Dermis microvascular lymphatic vessel endothelial cell (primary cell): ENCODE data around the gene BCCIP. TPM values are rescaled to one million over a fixed set of nuclear protein-coding genes. Genes with fewer than 3 reads are reported as not detected.

Experiments used
- DNase-seq, 2 donors: peaks; one replicate each; pipeline versions ENCODE4 v3.0.0 to v3.0.0-alpha.2; 2010; ENCODE audit warnings: low read depth in 2 of 2
- total RNA-seq: library from RNA; depleted of rRNA; stranded (reverse); fragments of >200 nt; gene quantifications from 2 replicates; pipeline ENCODE4 v1.2.1, GENCODE V29; 2014

Gene BCCIP
- 23.8 and 28.4 TPM in 2 replicates for total RNA-seq

DNA sequence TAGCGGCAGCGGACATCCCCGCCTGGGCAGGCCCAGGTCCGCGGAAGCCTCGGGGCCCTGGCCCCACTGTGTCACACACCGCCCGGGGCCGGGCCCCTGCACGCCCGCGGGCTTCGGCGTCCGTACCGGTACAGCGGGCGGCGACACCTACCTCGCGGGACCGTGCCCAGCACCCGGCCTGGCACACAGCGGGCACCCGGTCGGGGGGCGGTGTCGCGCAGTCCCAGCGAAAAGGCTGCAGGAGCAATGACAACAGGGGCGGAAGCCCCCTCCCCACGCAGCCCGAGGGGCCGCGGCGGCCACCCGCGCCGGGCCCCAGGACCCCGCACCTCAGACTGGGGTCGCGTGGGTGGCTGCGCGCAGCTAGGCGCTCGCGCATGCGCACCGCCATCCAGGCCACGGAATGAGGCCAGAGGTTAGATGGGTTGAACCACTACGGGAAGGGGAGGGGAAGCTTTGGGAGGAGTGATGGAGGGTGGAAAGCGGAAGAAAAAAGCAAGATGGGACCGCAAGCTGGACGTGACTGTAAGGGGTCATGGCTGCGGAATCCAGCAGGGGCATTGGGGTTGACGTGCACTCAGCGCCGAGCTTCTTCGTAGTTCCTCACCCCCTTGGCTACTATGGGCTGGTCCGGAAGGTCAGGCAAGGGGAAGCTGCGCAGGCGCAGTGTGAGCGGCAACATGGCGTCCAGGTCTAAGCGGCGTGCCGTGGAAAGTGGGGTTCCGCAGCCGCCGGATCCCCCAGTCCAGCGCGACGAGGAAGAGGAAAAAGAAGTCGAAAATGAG, at the start of gene BCCIP, which contains the start of gene UROS:
Gene BCCIP (plus strand): TSS at position 669 of the 785 bp plus-strand sequence. CDS start 12 bp downstream, at position 681.
Gene UROS (minus strand): TSS at position 381 of the 785 bp plus-strand sequence. CDS start 6,759 bp downstream, outside the sequence.
- peak; percentile 86 to 91 for DNase-seq

DNA sequence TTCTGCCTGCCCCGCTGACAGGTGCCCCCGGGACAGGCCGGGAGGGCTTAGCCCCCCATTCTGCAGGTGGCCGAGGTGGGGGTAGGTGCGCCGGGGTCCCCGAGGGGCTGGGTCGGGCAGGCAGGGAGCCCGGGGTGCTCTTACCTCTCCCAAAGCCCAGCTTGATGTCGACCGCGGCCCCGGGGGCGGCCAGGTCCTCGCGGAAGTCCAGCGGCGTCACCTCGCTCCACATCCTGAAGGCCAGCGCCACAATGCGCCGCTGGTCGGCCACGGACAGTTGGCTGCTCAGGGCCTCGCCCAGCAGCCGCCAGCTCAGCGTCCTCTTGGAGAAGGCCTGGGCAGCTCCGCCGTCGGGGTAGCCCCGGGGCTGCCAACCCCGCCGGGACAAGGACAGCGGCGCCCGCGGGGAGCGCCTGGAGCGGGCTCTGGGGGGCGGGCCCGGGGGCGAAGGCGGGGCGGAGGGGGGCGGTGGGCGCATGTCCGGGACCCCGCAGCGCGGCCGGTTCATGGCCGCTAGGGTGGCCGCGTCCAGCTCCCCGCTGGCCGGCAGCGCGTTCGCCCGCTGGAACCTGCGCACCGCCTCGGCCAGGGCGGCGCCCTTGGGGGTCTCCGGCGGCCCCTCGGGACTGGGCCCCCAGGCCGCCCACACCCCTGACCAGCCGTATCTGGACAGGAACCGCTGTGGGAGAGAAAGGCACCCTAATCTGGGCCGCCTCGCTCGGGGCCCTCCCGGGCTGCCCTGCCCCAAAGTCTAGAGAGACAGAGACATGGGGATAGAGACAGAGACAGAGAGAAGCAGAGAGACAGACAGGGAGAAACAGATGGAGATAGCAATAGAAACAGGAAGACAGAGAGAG, 49.4 kb upstream of the BCCIP start:
- DNase-seq: peak in 1 of 2 donors; percentile 24

DNA sequence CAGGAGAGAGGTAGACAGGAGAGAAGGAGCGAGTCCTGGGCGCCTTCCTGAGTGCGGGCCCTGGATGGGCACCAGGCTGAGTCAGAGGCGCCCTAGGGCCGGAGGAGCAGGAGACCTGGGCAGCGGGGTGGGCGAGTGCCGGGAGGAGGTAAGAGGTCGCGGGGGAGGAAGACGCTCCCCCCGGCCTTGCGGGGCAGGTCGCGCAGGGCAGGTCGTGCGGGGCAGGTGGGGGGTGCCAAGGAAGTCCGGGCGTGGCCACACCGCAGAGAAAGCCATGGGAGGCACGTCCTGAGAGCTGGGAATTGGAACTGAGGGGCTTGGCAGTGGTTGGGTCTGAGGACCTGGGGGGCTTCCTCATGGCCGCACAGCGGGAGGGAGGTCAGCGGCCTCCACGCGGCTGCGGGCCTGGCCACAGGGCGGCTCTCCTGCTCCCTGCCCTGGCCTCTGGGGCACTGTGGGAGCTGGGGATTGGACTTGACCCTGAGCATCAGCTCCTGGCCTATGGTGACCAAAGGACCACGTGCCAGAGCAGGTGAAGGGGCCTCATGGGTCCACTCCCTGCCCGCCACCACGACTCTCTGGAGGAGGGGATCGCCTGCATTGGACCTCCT, 48.7 kb upstream of the BCCIP start:
- DNase-seq: no peak

DNA sequence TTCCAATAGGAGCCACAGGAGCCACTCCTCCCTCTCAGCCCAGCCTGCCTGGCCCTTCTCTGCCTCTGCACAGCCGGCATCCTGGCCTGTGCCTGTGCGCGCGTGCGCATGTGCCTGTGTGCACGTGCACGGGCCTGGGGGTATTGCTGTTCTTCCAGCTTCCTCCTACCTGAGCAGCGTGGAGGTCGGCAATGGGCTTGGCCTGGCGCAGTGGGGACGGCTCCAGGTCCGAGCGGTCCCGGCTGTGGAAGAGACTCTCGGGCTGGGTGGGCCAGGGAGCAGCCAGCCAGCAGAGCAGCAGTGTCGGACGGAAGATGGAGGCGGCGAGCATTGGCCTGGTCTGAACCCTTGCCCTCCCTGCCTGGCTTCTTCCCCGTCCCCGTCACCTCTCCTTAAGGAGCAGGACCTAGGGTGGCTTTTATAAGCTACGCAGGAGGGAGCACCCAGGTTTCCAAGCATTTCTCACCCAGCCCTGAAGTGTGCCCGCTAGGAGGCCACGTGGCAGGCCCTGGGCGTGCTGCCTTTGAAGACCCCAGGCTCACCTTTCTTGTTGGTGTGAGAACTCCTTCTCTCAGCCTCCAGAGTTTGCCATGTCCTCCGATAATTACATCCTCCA, 47.7 kb upstream of the BCCIP start, which contains the start of gene MMP21:
Gene MMP21 (minus strand): TSS at position 331 of the 616 bp plus-strand sequence. CDS start 0 bp downstream, at position 331.
- DNase-seq: no peak

DNA sequence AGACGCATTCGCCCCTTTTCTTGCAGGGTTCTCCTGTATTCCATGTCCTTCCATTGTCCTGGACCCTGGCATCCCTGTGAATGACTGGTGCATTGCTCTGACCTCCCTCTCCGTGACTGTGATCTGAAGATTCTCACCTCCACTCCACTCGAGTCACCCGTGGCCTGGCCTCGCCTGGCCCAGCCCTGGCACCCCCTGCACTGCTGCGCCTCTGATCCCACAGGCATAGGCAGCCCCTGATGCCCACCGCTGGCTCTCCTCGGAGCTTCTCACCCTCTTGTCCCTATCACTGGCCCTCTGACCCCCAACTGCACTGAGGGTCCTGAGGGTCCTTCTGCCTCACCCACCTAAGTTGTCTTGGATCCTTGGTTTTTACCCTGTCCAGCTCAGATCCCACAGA, 45.5 kb upstream of the BCCIP start:
- DNase-seq: no peak

- DNase-seq: no peak
Observed at GRCh38 chr10:125778556-125778955, 44.8 kb upstream of the BCCIP start.

- DNase-seq: no peak
Observed at GRCh38 chr10:125779403-125780327, 43.7 kb upstream of the BCCIP start.

DNA sequence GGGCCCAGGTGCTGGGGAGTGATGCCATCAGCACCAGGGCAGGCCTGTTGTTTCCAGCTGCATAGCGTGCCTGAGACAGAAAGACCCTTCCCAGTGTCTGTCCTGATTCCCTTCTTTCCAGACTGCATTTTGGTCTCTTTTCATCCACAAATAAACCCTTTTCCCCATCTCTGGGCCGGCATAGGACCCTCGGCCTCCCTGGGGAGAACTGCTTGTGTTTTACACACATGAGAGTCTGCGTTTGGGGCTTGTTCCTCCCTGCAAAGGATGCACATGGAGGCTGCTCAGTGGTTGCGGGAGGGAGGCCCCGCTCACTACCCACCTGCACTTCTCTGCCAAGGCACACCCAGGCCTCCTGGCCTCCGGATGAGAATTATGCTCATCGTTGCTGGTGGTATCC, 42.0 kb upstream of the BCCIP start:
- DNase-seq: no peak

- DNase-seq: no peak
Observed at GRCh38 chr10:125782054-125782453, 41.3 kb upstream of the BCCIP start.

DNA sequence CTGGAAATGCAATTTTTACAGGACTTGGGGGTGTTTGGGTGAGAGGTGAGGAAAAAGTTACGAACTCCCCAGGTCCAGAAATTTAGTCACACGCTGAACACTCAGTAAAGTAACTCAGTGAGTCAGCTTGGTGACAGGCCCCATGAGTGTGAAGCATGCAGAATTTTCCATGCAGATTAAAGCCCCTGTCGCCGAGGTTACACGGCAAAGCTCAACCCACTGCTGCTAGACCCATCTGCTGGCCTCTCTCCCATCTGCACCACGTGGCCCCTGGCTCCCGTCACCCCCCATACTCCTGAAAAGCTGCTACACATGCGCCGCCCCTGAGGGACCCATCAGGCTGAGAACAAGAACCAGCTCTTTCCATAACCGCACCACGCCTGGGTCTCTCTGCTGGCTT, 40.7 kb upstream of the BCCIP start:
- DNase-seq: no peak

- no peak for DNase-seq
Observed at GRCh38 chr10:125783408-125783807, 39.9 kb upstream of the BCCIP start.

DNA sequence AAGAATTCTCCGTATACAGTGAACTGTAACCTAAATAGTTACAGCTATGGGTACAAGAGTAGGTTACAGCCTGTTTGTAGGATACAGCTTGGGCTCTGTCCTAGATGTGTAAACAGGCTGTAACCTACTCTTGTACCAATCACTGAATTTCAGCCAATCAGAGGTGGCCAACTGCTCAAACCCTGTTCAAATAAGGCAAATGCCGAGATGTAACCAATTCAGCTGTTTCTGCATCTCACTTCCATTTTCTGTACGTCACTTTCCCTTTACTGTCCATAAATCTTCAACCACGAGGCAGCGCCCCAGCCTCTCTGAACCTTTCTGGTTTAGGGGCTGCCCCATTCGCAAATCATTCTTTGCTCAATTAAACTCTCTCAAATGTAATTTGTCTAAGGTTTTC, 39.4 kb upstream of the BCCIP start:
- DNase-seq: no peak

GRCh38 chr10:125785791-125786190, 37.6 kb upstream of the BCCIP start:
- DNase-seq: no peak

DNA sequence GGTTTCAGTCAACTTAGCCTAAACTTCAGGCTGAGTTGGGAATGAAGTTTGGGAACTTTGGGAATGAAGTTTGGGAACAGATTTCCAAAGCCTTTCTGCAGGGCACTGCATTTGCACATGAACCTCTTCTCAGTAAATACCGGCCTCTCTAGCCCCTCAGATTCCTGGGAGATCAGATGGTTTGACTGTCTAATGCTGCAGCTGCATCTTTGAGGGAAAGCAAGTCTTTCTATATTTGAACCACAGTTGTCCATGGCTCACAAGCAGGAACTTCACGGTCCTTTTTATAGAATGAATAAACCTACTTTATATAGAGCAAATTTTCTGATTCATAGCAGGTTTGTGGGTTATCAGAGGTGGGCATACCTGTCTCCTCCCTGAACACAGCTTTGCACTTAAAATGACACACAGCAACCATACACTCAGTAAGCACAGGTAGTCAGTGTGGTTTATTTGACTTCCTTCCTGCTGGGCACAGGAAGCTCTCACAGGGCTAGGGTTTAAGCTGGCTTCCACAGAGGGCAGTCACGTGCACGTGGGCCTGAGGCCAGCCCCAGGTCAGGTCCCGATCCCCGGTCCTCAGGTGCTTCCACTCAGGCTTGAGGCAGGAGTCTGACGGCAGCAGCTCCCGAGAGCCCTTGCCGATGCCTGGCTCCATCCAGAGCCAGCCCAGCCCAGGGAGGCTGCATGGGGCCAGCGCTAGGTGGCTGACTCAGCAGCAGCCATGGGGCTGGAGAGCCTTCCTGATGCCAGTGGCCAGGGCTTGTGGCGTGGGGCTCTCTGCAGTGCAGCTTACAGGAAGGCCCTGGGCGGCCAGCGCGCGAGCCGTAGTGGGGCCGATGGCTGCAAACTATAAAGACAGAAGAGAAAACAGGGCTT, 35.0 kb upstream of the BCCIP start:
- peak in 1 of 2 donors; percentile 13 for DNase-seq

GRCh38 chr10:125792342-125793300, 30.7 kb upstream of the BCCIP start:
- DNase-seq: no peak

- no peak for DNase-seq
Observed at GRCh38 chr10:125795128-125795527, 28.2 kb upstream of the BCCIP start.

DNA sequence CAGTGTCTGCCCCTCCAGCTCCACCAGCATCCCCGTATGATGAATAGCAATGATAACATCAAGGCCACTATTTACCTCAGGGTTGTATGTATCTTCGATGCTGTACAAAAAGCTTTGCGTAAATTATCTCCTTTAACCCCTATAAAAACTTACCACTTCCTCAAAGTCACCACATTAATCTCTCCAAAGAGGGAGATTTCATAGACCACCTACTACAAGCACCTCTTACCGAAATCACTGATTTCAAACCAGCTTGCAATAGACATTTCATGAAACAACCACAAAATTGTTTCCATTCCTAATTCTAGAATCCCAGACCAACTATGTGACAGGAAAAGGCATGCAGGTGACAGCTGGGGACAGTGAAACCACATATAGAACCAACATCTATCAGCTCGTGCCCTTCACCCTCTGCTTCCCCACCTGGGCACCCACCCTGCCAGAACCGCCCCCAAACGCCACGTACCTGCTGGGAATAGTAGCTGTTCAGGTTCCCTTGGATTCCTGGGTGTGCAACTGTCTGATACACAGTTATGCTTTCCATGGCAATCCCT, 27.6 kb upstream of the BCCIP start:
- DNase-seq: no peak

DNA sequence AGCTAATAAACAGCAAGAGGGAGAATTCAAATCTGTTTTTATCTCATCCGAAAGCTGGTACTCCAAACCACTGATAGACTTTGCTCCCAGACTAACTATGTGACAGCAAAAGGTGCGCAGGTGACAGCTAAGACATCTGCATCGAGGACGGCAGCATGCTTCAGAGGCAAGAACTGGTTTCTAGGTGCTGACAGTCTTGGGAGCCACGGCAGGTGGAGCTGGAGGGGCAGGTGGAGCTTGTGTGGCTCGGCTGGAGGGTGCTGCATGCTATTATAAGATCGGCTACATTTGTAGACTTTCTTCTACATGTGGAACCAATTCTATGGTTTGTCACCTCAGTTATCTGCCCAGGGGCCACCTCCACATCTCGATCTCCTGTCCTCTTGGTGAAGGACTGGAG, 25.9 kb upstream of the BCCIP start:
- no peak for DNase-seq
